ENCODE results near the gene LY6G6C. TPM values are rescaled to one million over a fixed set of nuclear protein-coding genes. Genes with fewer than 3 reads are reported as not detected.

LY6G6C gene
- total RNA-seq, 1 donor from 2014 or later: 0.28 TPM

- peaks cover 9% of the 10 kb centered on the region for H3K27me3 Mint-ChIP-seq (ENCODE audit: unreplicated experiment)
- no peaks in the 10 kb centered on the region for H3K9me3 Mint-ChIP-seq (ENCODE audit: unreplicated experiment)
- peaks cover 41% of the 10 kb centered on the region for H3K4me1 Mint-ChIP-seq (ENCODE audit: unreplicated experiment)
- peaks cover 5% of the 10 kb centered on the region for H3K36me3 Mint-ChIP-seq (ENCODE audit: low read depth, unreplicated experiment)
- DNase-seq (ENCODE audit: low spot score): no peak
- H3K27ac Mint-ChIP-seq (ENCODE audit: unreplicated experiment): peak overlapping the region; percentile 26
- TF ChIP-seq, protein P1, sequence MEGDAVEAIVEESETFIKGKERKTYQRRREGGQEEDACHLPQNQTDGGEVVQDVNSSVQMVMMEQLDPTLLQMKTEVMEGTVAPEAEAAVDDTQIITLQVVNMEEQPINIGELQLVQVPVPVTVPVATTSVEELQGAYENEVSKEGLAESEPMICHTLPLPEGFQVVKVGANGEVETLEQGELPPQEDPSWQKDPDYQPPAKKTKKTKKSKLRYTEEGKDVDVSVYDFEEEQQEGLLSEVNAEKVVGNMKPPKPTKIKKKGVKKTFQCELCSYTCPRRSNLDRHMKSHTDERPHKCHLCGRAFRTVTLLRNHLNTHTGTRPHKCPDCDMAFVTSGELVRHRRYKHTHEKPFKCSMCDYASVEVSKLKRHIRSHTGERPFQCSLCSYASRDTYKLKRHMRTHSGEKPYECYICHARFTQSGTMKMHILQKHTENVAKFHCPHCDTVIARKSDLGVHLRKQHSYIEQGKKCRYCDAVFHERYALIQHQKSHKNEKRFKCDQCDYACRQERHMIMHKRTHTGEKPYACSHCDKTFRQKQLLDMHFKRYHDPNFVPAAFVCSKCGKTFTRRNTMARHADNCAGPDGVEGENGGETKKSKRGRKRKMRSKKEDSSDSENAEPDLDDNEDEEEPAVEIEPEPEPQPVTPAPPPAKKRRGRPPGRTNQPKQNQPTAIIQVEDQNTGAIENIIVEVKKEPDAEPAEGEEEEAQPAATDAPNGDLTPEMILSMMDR (IDR thresholded peaks at IDR 0.05; ENCODE audit: unreplicated experiment): no peak
- no peak overlapping the region for H3K4me3 Mint-ChIP-seq (ENCODE audit: unreplicated experiment)
Measured at GRCh38 chr6:31741815-31742214, 20.3 kb upstream of the LY6G6C start.

DNA sequence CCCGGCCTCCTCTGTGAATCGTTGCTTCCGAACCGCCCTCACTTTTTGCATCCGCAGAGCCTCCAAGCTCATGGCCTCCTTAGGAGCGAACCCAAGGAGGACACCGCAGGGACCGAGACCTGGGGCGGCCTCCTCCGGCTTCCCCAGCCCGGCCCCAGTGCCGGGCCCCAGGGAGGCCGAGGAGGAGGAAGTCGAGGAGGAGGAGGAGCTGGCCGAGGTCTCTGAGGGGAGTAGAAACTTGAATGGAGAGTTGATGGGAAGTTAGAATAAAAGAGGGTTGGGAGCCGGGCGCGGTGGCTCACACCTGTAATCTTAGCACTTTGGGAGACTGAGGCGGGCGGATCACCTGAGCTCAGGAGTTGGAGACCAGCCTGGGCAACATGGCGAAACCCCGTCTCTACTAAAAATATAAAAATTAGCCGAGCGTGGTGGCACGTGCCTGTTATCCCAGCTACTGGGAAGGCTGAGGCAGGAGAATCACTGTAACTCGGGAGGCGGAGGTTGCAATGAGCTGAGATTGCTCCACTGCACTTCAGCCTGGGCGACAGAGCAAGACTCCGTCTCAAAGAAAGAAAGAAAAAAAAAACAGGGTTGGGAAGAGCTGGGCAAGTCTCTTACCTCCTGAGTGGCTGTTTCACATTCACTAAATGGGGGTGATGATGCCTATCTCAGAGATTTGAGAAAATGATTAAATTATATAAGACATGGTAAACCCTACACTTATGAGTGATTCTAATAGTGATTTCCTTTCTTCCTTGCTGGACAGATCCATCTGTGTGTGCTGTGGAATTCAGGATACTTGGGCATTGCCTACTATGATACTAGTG lies 19.1 kb upstream of the LY6G6C start:
- Mint-ChIP-seq H3K9me3 (ENCODE audit: unreplicated experiment) (no peaks in the 10 kb centered on the region), H3K27ac (ENCODE audit: unreplicated experiment) (peak overlapping the region; percentile 48), H3K36me3 (ENCODE audit: low read depth, unreplicated experiment) (peaks cover 9% of the 10 kb centered on the region), H3K4me3 (ENCODE audit: unreplicated experiment) (peak overlapping the region; percentile 95), H3K4me1 (ENCODE audit: unreplicated experiment) (peaks cover 50% of the 10 kb centered on the region), H3K27me3 (ENCODE audit: unreplicated experiment) (peaks cover 12% of the 10 kb centered on the region)
- TF ChIP-seq, protein P1 (IDR thresholded peaks at IDR 0.05; ENCODE audit: unreplicated experiment): no peak
- DNase-seq (ENCODE audit: low spot score): no peak

DNA sequence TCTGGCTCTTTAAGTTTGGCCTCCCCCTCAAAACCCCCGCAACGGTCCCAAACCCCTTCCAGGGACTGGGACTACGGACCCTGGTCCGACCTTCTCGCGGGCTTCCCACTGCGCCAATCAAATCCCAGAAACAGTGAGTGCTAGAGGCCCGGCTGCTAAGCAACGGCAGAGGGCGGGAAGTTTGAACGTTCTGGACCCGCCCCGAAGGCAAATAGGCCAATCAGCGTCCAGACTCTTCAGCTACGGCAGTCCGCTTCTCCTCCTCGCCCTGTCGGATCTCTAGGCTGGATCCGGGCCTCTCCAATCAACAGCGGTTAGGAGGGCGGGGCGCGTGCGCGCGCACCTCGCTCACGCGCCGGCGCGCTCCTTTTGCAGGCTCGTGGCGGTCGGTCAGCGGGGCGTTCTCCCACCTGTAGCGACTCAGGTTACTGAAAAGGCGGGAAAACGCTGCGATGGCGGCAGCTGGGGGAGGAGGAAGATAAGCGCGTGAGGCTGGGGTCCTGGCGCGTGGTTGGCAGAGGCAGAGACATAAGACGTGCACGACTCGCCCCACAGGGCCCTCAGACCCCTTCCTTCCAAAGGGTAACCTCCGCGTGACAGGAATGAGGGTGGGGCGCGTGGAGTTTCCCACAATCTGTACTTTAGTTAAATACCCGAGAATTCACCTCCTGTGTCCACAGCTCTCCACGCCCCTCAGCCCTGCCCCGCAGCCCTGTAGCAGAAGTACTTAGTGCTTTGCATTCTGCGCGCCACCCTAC lies 18.3 kb upstream of the LY6G6C start, which contains the start of gene MSH5:
MSH5 (plus strand) TSS at position 367 of the 758 bp plus-strand sequence. CDS start 462 bp downstream, outside the sequence.
- peak within 1 kb of the TSS; percentile 100 for H3K27ac Mint-ChIP-seq (ENCODE audit: unreplicated experiment)
- H3K4me1 Mint-ChIP-seq (ENCODE audit: unreplicated experiment): peaks cover 48% of the 10 kb centered on the region
- H3K4me3 Mint-ChIP-seq (ENCODE audit: unreplicated experiment): peak within 1 kb of the TSS; percentile 95
- H3K9me3 Mint-ChIP-seq (ENCODE audit: unreplicated experiment): no peaks in the 10 kb centered on the region
- peak; percentile 90 for DNase-seq (ENCODE audit: low spot score)
- H3K36me3 Mint-ChIP-seq (ENCODE audit: low read depth, unreplicated experiment): peaks cover 8% of the 10 kb centered on the region
- H3K27me3 Mint-ChIP-seq (ENCODE audit: unreplicated experiment): peaks cover 17% of the 10 kb centered on the region
- TF ChIP-seq, protein P1 (IDR thresholded peaks at IDR 0.05; ENCODE audit: unreplicated experiment): no peak

DNA sequence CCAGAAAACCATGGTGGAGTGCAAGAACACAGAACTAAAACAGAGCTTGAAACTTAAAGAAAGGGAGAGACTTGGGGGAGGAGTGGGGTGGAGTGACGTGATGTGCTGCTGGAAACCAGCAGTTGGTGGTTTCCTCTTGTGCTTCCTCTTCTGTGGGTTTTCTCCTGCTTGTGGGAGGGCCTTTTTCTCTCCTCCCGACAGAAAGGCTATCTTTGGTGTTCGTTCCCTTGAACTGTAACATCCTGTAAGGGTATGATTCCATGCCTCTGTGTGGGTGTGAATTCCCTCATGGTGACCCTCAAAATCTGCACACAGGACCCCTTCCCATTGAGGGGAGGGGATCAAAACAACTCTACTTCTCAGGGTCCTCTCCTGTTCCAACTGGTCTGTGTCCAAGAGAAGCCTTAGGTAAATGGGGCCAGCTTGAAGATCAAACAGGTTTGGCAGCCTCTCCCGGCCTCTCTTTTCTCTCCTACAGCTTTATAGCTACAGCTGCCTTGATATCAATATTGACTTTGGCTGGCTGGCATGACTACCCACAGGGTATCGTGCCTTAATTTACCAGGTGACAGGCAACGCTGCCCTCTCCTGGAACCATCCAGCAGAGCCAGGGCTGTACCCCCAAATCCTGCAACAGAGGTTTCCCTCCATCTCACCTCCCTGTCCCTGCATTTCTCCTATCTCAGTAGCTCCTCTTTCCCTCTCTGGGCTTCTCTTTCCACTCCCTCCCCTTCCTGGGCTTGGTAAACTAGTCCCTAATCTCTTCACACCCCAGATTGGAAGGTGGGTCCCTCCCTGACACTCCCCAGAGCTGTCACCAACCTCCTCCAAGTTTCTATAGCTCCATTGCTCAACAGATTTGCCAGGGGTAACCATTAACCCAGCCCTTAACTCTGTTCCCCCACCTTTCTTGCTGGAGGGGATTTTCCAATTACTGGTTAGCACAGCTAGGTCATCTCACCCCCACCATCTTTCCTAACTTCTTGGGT lies 16.7 kb upstream of the LY6G6C start:
- DNase-seq (ENCODE audit: low spot score): no peak
- TF ChIP-seq, protein P1 (IDR thresholded peaks at IDR 0.05; ENCODE audit: unreplicated experiment): no peak
- peak overlapping the region; percentile 100 for H3K27ac Mint-ChIP-seq (ENCODE audit: unreplicated experiment)
- H3K27me3 Mint-ChIP-seq (ENCODE audit: unreplicated experiment): peaks cover 20% of the 10 kb centered on the region
- H3K4me3 Mint-ChIP-seq (ENCODE audit: unreplicated experiment): peak overlapping the region; percentile 100
- H3K9me3 Mint-ChIP-seq (ENCODE audit: unreplicated experiment): no peaks in the 10 kb centered on the region
- peaks cover 43% of the 10 kb centered on the region for H3K4me1 Mint-ChIP-seq (ENCODE audit: unreplicated experiment)
- peaks cover 15% of the 10 kb centered on the region for H3K36me3 Mint-ChIP-seq (ENCODE audit: low read depth, unreplicated experiment)
